ENCODE data around the gene TTPAL.

TTPAL gene

DNA sequence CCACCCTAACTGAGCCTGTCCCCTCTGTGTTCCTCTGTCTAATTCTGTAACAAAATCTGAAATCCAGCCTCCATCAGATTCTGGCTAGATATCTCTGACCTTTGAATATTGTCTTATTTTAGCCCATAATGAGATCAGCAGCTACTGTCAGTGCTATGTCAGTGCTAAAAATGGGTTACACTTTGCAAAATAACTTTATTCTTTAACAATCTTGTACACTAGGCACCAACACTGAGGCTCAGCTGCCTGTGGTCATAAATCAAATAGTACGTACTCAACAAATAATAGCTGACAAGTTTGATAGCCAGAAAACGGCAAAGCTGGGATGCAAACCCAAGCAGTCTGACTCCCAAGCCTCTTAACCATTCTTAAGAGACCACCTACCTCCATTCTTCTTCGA is 22.1 kb downstream of the TTPAL start:
- DNase-seq, result no peak

GRCh38 chr20:44500221-44500620 is 24.5 kb downstream of the TTPAL start:
- DNase-seq, result no peak

GRCh38 chr20:44501448-44501847 is 25.8 kb downstream of the TTPAL start:
- no peak for DNase-seq

DNA sequence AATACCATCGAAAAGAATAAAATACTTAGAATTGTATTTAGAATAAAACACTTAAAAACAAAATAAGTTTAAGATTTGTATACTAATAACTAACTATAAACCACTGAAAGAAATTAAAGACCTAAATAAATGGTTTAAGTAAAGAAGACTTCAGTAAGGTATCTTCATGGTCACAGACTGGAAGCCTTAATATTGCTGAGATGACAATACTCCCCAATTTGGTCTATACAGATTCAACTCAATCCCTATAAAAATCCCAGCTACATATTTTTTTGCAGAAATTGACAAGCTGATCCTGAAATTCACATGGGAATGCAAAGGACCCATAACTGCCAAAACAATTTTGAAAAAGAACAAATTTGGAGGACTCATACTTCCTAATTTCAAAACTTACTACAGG is 27.3 kb downstream of the TTPAL start:
- no peak for DNase-seq

DNA sequence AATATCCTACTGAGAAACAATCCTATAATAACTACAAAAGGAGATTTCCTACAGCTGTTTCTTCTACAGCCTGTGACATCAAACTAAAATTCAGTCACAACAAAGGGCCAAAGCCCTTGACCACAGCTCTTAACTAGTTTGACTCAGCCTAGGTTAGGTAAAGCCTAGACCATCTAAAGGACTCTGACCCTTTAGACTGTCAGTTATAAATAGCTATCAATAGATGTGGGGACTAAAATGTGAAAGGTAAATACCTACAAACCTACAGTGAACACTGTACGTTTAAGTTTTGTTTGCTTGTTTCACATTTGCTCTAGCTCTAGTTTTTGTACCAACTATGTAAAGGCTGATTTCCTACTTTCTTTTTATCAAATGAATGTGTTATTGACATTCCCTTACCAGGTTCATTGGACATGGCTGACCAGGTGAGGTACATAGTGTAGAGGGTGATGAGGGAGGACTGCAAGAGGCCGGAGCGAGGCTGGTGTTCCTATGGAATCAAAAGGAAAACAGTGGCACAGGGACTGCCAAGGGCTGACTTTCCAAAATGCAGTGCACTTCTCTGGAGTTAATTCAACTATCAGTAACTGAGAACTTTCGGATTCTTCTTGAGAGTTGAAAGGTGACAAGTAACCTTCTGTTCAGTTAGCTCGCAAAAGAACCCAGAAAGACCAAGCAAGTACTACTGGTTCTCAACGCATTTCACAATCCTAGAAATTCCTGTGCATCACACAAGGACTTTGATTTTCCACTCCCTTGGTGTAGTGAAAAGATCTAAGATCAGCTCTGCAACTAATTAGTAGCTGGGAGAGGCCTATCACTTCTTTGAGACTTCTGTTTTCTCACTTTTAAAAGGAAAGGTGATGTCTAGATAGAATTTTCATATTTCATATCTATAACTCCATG is 29.0 kb downstream of the TTPAL start:
- no peak for DNase-seq

DNA sequence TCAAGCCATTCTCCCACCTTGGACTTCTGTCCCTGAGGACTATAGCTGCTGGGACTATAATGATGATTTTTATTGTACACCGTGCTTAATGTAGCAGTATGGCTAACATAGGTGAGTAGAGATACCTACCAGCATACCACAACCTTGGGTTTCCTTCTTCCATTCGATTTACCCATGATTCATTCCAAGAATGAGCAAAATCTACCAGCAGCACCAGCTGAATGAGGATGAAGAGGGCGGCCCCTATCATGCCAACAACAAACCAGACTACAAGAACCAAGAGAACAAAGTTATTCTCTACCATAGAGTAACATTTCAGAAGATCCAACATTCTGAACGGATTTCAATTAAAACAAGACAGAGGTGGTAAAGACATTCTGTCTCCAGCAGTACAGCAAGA is 34.1 kb downstream of the TTPAL start:
- no peak for DNase-seq

- DNase-seq, result no peak
These were observed 38.2 kb downstream of the TTPAL start for GRCh38 chr20:44513871-44514270.

DNA sequence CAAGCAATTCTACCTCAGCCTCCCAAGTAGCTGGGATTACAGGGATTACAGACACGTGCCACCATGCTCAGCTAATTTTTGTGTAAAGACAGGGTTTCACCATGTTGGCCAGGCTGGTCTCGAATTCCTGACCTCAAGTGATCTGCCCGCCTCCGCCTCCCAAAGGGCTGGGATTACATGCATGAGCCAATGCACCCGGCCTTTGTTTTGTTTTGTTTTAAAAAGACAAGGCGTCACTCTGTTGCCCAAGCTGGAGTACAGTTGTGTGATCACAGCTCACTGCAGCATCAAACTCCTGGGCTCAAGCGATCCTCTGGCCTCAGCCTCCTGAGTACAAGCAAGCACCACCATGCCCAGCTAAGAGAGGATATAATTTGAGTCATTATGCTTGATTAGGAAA is 40.8 kb downstream of the TTPAL start:
- no peak for DNase-seq

GRCh38 chr20:44517454-44517853 is 41.8 kb downstream of the TTPAL start:
- DNase-seq, result no peak

DNA sequence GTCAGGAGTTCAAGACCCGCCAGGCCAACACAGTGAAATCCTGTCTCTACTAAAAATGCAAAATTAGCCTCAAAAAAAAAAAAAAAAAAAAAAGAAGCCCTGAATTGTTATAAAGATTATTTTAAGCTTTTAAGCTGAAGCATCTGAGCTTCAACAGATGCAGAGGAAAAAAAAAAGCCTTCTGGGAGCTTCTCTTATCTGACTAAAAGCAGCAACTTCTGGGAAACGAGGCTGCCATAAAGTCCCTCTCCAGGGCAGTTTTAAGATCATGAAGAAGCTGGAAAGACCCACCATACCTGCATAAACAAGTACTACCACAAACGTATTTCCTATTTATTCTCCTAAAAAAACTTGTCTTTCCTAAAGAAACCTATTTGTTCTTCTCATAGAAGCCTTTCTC is 42.6 kb downstream of the TTPAL start:
- no peak for DNase-seq

GRCh38 chr20:44520881-44521280 is 45.2 kb downstream of the TTPAL start:
- no peak for DNase-seq

- peak; percentile 97 for DNase-seq
These were observed 46.1 kb downstream of the TTPAL start, which contains the start of gene SERINC3 for GRCh38 chr20:44521484-44522481. Gene SERINC3 (minus strand): TSS chr20:44522070. CDS start chr20:44521951, 119 bp downstream.

DNA sequence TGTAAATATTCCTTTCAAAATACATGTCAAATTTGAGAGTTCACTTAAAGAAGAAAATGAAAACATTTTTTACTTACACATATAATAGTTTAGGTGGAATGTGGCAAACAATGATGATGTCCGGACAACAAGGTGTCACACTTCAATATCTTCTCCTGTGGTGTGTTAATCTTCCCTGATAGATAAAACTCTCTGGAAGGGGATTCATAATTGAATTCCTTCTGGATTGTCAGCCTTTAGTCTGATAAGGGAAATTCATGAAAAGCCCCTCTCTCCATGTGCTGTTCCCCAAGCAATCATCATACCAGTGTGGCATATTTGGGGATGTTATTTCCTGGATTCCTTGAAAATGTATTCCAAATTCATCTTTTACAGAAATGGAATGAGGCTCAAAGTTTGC is 47.2 kb downstream of the TTPAL start:
- no peak for DNase-seq

DNA sequence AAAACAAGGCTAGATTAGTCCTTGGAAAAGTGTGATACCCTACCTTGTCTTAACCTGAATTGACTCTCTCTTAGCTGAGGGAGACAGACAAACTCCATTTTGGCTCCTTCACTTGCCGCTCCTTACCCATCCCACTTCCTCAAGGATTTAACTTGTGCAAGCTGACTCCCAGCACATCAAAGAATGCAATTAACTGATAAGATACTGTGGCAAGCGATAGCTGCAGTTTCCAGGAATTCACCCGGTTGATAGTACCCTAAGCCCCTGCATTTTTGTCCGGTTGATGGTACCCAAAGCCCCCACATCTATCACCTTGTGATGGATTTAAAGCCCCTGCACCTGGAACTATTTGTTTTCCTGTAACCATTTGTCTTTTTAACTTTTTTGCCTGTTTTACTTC is 48.1 kb downstream of the TTPAL start:
- DNase-seq, result no peak

DNA sequence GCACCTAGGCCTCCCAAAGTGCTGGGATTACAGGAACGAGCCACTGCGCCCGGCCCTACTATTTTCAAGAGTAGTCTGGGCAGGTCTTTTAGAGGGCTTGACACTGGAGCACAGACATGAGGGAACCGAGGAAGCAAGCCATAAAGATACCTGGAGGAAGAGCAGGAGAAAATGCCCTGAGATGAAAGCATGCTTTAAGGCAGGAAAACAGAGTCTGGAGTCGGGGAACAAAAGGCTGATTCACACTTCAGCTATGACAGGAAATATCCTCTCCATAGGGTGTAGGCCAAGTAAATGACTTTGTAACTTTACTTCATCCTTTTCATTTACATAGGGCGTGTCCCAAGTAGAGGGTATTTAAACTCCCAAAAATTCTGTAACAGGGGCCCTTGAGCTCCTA is 50.5 kb downstream of the TTPAL start:
- DNase-seq, result no peak

DNA sequence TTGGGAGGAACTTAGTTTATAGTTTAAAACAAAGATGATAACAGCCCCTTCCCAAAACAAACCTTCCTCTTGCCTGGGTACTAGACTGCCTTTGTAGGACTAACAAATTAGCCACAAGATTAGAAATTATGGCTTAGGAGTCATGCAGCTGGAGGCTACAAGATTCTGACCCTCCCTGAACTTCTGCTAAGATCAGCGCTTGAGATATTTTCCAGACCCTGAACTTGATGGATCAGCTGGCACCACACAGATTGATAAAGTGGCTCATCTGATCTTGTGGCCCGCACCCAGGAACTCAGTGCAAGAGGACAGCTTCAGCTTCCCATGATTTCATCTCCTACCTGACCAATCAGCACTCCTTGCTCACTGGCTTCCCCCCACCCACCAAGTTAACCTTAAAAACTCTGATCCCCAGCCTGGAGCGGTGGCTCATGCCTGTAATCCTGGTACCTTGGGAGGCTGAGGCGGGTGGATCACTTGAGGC is 52.1 kb downstream of the TTPAL start:
- DNase-seq, result no peak

DNA sequence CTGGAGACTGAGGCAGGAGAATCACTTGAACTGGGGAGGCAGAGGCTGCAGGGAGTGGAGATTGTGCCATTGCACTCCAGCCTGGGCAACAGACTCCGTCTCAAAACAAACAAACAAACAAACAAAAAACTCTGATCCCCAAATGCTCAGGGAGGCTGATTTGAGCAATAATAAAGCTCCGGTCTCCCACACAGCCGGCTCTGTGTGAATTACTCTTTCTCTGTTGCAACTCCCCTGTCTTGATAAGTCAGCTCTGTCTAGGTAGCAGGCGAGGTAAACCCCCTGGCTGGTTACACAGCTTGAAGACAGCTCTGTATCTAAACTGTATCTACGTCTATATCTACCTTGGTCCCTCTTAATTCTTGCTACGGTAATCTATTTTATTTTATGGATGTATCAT is 52.6 kb downstream of the TTPAL start:
- no peak for DNase-seq

DNA sequence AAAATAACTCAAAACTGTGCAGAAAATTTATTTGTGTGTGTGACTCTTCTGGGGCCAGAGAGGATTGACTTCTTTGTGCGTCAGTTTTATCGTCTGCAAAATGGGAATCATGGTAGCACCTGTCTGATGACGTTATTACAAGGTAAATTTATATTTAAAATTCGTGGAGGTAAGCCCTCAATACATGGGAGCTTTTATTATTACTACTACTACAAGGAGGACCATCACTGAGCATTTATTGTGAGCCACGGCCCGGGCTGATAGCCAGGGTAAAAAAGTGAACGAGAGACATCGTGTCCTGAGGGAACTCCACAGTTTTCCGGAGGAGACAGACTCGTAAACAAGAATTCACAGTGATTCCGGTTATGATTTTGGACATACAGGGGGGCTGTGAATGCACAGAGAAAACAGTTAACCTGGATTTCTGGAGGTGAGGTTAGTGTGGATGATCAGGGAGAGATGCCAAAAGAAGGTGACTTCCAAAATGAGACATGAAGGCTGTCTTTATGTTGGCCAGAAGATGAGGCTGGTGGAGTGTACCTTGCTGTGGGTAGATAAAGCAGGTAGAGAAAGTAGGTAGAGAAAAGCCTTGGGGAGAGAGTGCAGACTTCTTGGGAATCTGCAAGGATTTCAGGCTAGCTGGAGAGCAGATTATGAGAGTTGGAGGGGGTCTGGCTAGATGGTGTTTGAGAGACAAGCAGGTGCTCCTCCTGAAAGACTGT is 56.7 kb downstream of the TTPAL start:
- no peak for DNase-seq

- DNase-seq, result no peak
These were observed 57.3 kb downstream of the TTPAL start for GRCh38 chr20:44532981-44533331.

- DNase-seq, result no peak
These were observed 58.3 kb downstream of the TTPAL start for GRCh38 chr20:44533928-44534327.

GRCh38 chr20:44536175-44536574 is 60.5 kb downstream of the TTPAL start:
- peak; percentile 14 to 63 for DNase-seq

- no peak for DNase-seq
These were observed 62.3 kb downstream of the TTPAL start for GRCh38 chr20:44537993-44538392.

GRCh38 chr20:44540834-44541233 is 65.2 kb downstream of the TTPAL start:
- peak; percentile 61 to 74 for DNase-seq

Data from inflammatory macrophage (primary cell).